AG09309 (cell line): ENCODE data around the gene TMEM135.
"Not testable (repeated sequence)": the region's sequence is repeated elsewhere in the genome, so short reads cannot be mapped to it uniquely, and the experiment has no call there.

Source experiments
- DNase-seq: peaks from one replicate; pipeline ENCODE4 v3.0.0-alpha.2; 2010; ENCODE audit warnings: low read depth
- H3K4me3 ChIP-seq: 2 replicates; pipeline ENCODE4 v1.5.1; 2011; ENCODE audit warnings: mild to moderate bottlenecking, low read depth, low read length, moderate library complexity; ENCODE audit not compliant: control insufficient read depth
- TF ChIP-seq, protein P1 (sequence below): IDR thresholded peaks from 2 replicates; pipeline ENCODE4 v1.5.1; 2011; ENCODE audit warnings: mild to moderate bottlenecking, low read depth, low read length, inconsistent platforms; ENCODE audit not compliant: insufficient read depth, control insufficient read depth; ENCODE audit errors: missing control alignments

Gene TMEM135

GRCh38 chr11:87037450-87038234, at the start of gene TMEM135:
Gene TMEM135, plus strand, starts transcription at chr11:87037934. Its CDS starts 112 bp downstream, at chr11:87038046.
- peak within 1 kb of the TSS; percentile 86 for H3K4me3 ChIP-seq
- peak; percentile 24 for DNase-seq
- TF ChIP-seq, protein P1, sequence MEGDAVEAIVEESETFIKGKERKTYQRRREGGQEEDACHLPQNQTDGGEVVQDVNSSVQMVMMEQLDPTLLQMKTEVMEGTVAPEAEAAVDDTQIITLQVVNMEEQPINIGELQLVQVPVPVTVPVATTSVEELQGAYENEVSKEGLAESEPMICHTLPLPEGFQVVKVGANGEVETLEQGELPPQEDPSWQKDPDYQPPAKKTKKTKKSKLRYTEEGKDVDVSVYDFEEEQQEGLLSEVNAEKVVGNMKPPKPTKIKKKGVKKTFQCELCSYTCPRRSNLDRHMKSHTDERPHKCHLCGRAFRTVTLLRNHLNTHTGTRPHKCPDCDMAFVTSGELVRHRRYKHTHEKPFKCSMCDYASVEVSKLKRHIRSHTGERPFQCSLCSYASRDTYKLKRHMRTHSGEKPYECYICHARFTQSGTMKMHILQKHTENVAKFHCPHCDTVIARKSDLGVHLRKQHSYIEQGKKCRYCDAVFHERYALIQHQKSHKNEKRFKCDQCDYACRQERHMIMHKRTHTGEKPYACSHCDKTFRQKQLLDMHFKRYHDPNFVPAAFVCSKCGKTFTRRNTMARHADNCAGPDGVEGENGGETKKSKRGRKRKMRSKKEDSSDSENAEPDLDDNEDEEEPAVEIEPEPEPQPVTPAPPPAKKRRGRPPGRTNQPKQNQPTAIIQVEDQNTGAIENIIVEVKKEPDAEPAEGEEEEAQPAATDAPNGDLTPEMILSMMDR, result no peak

GRCh38 chr11:86988351-86988881, 49.3 kb upstream of the TMEM135 start:
- TF ChIP-seq, protein P1, result no peak

DNA sequence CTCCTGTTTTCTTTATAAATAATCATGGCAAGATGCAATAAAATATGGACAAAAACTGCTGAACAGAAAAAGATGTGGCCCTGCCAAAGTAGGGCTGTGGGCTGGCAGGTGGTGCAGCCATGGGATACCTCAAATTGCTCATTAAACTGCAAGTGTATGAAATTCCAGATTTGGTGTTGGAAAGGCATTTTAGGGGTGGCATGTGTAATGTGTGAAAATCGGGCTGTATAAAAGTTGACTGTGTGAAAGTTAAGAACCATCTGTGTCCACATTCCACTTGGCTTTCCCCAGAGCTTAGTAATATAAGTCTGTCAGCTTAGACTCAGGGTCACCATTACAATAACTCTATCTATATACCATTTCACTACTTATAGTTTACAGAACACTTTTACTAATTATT, 47.7 kb upstream of the TMEM135 start:
- no peak overlapping the region for H3K4me3 ChIP-seq
- TF ChIP-seq, protein P1, result no peak

More at GRCh38 chr11:86988351-86988881, 49.3 kb upstream of the TMEM135 start:
- no peak overlapping the region for H3K4me3 ChIP-seq
- DNase-seq, result no peak

GRCh38 chr11:86990515-86990914, 47.2 kb upstream of the TMEM135 start:
- TF ChIP-seq, protein P1, result no peak
- H3K4me3 ChIP-seq, result no peak overlapping the region
- peak; percentile 10 for DNase-seq

More for the DNA sequence above, 47.7 kb upstream of the TMEM135 start:
- DNase-seq, result no peak

GRCh38 chr11:86991341-86991740, 46.4 kb upstream of the TMEM135 start:
- TF ChIP-seq, protein P1, result no peak
- DNase-seq, result no peak
- H3K4me3 ChIP-seq, result no peak overlapping the region

DNA sequence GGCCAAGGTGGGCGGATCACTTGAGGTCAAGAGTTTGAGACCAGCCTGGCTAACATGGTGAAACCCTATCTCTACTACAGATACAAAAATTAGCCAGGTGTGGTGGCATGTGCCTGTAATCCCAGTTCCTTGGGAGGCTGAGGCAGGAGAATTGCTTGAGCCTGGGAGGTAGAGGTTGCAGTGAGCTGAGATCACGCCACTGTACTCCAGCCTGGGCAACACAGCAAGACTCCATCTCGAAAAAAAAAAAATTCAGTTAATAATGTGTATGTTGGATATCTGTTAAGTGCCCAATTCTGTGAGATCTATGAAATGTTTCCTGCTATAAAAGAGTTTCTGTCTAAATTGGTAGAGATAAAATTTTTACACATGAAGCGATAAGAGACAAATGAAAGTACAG, 45.4 kb upstream of the TMEM135 start:
- not testable (repeated sequence) for H3K4me3 ChIP-seq, DNase-seq

GRCh38 chr11:86993031-86993430, 44.7 kb upstream of the TMEM135 start:
- H3K4me3 ChIP-seq, result no peak overlapping the region
- DNase-seq, result no peak
- TF ChIP-seq, protein P1, result no peak
